Neural crest cell (in vitro differentiated cells): ENCODE results near the gene SLC25A13. TPM values are rescaled to one million over a fixed set of nuclear protein-coding genes. Genes with fewer than 3 reads are reported as not detected.

Source experiments
- DNase-seq: peaks from one replicate; pipeline ENCODE4 v3.0.0; 2021; ENCODE audit warnings: low read depth, mixed read lengths, low spot score
- H3K27ac Mint-ChIP-seq: one replicate; pipeline ENCODE4 v1.8.0; 2021; ENCODE audit warnings: mild to moderate bottlenecking, mixed read lengths; ENCODE audit not compliant: unreplicated experiment
- H3K27me3 Mint-ChIP-seq: 2 replicates; pipeline ENCODE4 v1.8.0; 2021; ENCODE audit warnings: low read depth, mild to moderate bottlenecking, mixed read lengths
- H3K36me3 Mint-ChIP-seq: 2 replicates; pipeline ENCODE4 v1.8.0; 2021; ENCODE audit warnings: low read depth, mild to moderate bottlenecking, mixed read lengths
- H3K4me1 Mint-ChIP-seq: 2 replicates; pipeline ENCODE4 v1.8.0; 2021; ENCODE audit warnings: mixed read lengths
- H3K4me3 Mint-ChIP-seq: one replicate; pipeline ENCODE4 v1.8.0; 2021; ENCODE audit warnings: mild to moderate bottlenecking, mixed read lengths
- H3K9me3 Mint-ChIP-seq: 2 replicates; pipeline ENCODE4 v1.8.0; 2021; ENCODE audit warnings: mixed read lengths
- total RNA-seq: library from RNA; stranded (reverse); gene quantifications from 2 replicates; pipeline ENCODE4 v1.2.1, GENCODE V29; 2021
- TF ChIP-seq, protein P1 (sequence below): fragments of 200-600 bp; sonication (generic); conservative IDR thresholded peaks from 2 replicates; pipeline ENCODE4 v1.5.0; 2021; ENCODE audit warnings: antibody characterized with exemption, mild to moderate bottlenecking

SLC25A13 gene
- total RNA-seq, 1 donor from 2014 or later, result 68.3 TPM

DNA sequence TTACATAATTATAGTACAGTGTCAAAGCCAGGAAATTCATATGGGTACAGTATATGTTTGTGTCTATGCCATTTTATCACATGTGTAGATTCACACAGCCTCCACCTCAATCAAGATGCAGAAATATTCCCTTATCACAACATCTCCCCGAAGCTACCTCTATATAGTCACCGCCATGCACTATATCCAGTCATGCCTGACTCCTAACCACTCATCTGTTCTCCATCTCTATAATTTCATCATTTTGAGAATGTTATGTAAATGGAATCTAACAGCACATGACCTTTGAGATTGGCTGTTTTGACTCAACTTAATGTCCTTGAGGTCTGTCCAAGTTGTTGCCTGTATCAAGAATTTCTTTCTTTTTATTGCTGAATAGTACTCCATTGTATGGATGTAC lies 22.3 kb upstream of the SLC25A13 start:
- Mint-ChIP-seq H3K27me3 (peaks cover 14% of the 10 kb centered on the region), H3K36me3 (no peaks in the 10 kb centered on the region), H3K4me1 (peaks cover 15% of the 10 kb centered on the region), H3K27ac (no peak overlapping the region), H3K4me3 (no peak overlapping the region), H3K9me3 (no peaks in the 10 kb centered on the region)
- TF ChIP-seq, protein P1, sequence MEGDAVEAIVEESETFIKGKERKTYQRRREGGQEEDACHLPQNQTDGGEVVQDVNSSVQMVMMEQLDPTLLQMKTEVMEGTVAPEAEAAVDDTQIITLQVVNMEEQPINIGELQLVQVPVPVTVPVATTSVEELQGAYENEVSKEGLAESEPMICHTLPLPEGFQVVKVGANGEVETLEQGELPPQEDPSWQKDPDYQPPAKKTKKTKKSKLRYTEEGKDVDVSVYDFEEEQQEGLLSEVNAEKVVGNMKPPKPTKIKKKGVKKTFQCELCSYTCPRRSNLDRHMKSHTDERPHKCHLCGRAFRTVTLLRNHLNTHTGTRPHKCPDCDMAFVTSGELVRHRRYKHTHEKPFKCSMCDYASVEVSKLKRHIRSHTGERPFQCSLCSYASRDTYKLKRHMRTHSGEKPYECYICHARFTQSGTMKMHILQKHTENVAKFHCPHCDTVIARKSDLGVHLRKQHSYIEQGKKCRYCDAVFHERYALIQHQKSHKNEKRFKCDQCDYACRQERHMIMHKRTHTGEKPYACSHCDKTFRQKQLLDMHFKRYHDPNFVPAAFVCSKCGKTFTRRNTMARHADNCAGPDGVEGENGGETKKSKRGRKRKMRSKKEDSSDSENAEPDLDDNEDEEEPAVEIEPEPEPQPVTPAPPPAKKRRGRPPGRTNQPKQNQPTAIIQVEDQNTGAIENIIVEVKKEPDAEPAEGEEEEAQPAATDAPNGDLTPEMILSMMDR, result no peak
- DNase-seq, result no peak

DNA sequence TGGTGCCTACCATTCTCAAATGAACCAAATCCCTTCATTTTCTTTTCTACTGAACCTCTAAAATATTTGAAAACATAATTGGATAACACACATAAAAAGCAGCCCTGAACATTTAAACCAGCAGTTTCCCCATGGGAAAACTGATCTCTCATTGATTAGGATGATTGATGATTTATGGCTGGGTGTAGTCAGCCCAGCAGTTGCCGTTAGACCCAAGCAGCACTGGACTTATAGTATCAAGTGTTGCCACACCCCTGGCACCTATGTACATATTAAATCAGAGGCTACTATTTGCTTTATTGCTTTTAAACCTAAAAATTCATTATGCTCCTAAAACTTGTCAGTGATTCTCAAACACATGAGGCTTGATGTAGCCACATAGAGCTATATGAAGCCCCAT lies 20.2 kb upstream of the SLC25A13 start:
- TF ChIP-seq, protein P1, result no peak
- Mint-ChIP-seq H3K27me3 (peaks cover 17% of the 10 kb centered on the region), H3K4me3 (no peak overlapping the region), H3K27ac (no peak overlapping the region), H3K4me1 (peaks cover 15% of the 10 kb centered on the region), H3K36me3 (no peaks in the 10 kb centered on the region), H3K9me3 (no peaks in the 10 kb centered on the region)
- DNase-seq, result no peak

DNA sequence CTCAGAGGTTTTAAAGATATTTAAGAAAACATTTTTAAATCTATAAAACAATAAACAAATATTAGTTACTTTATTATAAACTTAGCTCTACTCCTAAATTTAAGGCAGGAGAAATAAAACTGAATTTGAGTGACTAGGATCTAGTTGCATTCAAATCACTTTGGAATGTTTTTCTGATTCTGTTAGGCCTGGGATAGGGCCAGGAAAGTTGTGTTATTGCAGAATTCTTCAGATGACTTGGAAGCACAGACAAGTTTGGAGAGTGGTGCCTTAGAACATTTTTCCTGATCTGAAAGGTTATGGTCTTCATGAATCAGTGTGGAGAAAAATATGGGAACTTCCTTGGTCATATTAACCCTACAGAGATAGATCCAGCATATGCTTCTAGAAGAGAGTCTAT lies 15.6 kb upstream of the SLC25A13 start:
- no peak overlapping the region for H3K27ac Mint-ChIP-seq
- H3K4me1 Mint-ChIP-seq, result no peaks in the 10 kb centered on the region
- H3K27me3 Mint-ChIP-seq, result peaks cover 11% of the 10 kb centered on the region
- no peak overlapping the region for H3K4me3 Mint-ChIP-seq
- no peaks in the 10 kb centered on the region for H3K36me3 Mint-ChIP-seq
- peaks cover 2% of the 10 kb centered on the region for H3K9me3 Mint-ChIP-seq
- TF ChIP-seq, protein P1, result no peak
- no peak for DNase-seq

DNA sequence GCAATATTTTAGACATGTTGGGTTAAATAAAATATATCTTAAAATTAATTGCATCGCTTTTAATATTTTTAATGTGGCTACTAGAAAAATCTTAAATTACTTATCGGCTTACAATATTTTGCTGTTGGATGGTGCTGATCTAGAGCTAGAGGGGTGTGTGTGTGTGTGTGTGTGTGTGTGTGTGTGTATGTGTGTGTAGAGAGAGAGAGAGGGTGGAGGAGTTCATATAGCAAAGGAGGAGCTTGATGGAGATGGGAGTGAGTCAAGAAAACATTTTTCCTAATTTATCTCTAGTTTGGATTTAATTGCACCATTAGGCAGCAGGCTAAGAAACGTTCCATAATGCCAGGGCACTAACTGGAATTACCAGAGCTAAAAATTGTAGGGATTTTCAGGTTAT lies 10.4 kb upstream of the SLC25A13 start:
- Mint-ChIP-seq H3K4me1 (peaks cover 11% of the 10 kb centered on the region), H3K27ac (no peak overlapping the region), H3K36me3 (no peaks in the 10 kb centered on the region), H3K27me3 (no peaks in the 10 kb centered on the region), H3K9me3 (peaks cover 2% of the 10 kb centered on the region), H3K4me3 (no peak overlapping the region)
- no peak for DNase-seq
- TF ChIP-seq, protein P1, result no peak

DNA sequence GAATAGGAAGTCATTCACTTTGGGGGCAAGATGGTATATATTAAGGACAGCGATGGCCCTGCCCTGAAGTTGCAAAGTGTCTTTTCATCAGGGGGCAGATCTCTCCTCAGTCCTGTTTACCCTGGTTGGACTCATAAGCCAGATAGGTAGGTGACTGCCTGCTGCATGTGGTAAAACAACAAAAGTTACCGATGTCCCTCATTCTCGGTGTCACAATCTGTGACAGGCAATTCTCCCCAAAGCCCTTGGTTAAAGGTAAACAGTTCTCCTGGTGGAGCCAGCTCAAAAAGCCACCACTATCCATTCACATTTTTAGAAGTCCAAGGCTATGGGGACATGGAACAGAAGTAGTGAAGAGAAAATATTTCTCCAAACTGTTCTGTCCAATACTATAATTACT lies 9.9 kb upstream of the SLC25A13 start:
- Mint-ChIP-seq H3K4me1 (peaks cover 11% of the 10 kb centered on the region), H3K9me3 (peaks cover 2% of the 10 kb centered on the region), H3K27me3 (no peaks in the 10 kb centered on the region), H3K4me3 (no peak overlapping the region), H3K36me3 (no peaks in the 10 kb centered on the region), H3K27ac (no peak overlapping the region)
- TF ChIP-seq, protein P1, result no peak
- DNase-seq, result no peak

DNA sequence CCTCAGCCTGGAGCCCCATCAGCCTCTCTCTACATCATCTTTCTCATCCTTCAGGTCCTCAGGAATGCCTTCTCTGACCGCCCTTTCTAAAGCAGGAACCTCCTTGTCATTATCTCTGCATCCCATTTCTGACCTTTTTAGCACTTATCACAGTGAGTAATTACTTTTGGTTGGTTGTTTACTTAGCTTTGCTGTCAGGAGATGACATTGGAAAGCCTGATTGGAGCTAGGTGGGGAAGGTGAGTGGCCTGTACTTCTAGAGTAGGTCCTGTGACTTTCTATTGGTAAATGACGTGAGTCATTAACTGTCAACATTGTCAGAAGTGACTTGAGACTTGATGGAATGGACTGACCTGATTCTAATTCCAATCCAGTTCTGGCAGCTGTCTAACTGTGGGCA lies 9.3 kb upstream of the SLC25A13 start:
- peaks cover 2% of the 10 kb centered on the region for H3K9me3 Mint-ChIP-seq

More for the DNA sequence above, 9.3 kb upstream of the SLC25A13 start:
- no peak for DNase-seq
- TF ChIP-seq, protein P1, result no peak
- Mint-ChIP-seq H3K4me3 (no peak overlapping the region), H3K36me3 (no peaks in the 10 kb centered on the region), H3K27me3 (no peaks in the 10 kb centered on the region), H3K4me1 (peaks cover 11% of the 10 kb centered on the region), H3K27ac (no peak overlapping the region)
